ENCODE data around the gene PDLIM5. TPM values are rescaled to one million over a fixed set of nuclear protein-coding genes. Genes with fewer than 3 reads are reported as not detected.

PDLIM5 gene
- total RNA-seq, 2 donors from 2014 or later: 115 to 228 TPM

DNA sequence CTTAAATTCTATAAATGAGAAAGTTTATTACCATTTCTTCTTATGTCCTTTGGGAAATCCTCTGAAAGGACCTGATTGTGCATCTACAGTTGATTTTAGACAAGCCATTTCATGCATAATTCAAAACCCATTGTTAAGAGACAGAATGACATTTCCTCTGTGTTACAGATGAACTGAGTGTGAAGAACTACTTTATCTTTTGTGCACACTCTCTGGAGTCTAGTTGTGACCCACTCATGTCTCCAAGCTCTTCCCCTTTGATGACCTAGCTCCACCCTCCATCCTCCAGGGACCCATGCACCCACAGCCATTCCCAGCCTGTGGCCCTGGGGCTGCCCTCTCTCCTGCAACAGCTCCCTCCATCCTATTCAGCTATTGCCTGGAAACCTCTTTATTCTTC is 248.6 kb downstream of the PDLIM5 start:
- H3K4me1 ChIP-seq (replicated peaks): no peaks in the 10 kb centered on the region
- H3K9me3 ChIP-seq: no peaks in the 10 kb centered on the region
- TF ChIP-seq, protein P1, sequence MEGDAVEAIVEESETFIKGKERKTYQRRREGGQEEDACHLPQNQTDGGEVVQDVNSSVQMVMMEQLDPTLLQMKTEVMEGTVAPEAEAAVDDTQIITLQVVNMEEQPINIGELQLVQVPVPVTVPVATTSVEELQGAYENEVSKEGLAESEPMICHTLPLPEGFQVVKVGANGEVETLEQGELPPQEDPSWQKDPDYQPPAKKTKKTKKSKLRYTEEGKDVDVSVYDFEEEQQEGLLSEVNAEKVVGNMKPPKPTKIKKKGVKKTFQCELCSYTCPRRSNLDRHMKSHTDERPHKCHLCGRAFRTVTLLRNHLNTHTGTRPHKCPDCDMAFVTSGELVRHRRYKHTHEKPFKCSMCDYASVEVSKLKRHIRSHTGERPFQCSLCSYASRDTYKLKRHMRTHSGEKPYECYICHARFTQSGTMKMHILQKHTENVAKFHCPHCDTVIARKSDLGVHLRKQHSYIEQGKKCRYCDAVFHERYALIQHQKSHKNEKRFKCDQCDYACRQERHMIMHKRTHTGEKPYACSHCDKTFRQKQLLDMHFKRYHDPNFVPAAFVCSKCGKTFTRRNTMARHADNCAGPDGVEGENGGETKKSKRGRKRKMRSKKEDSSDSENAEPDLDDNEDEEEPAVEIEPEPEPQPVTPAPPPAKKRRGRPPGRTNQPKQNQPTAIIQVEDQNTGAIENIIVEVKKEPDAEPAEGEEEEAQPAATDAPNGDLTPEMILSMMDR (IDR thresholded peaks at IDR 0.05): no peak
- no peak for TF ChIP-seq POLR2A (IDR thresholded peaks at IDR 0.05)
- no peak for TF ChIP-seq POLR2AphosphoS5 (IDR thresholded peaks at IDR 0.05)
- no peaks in the 10 kb centered on the region for H3K36me3 ChIP-seq
- DNase-seq (ENCODE audit: low spot score): no peak
- no peak overlapping the region for H3K4me3 ChIP-seq
- H3K27ac ChIP-seq: no peak overlapping the region
- intact Hi-C loops (cut with DNase I): no loop called here
- H3K27me3 ChIP-seq (replicated peaks; ENCODE audit: insufficient read depth): no peaks in the 10 kb centered on the region

DNA sequence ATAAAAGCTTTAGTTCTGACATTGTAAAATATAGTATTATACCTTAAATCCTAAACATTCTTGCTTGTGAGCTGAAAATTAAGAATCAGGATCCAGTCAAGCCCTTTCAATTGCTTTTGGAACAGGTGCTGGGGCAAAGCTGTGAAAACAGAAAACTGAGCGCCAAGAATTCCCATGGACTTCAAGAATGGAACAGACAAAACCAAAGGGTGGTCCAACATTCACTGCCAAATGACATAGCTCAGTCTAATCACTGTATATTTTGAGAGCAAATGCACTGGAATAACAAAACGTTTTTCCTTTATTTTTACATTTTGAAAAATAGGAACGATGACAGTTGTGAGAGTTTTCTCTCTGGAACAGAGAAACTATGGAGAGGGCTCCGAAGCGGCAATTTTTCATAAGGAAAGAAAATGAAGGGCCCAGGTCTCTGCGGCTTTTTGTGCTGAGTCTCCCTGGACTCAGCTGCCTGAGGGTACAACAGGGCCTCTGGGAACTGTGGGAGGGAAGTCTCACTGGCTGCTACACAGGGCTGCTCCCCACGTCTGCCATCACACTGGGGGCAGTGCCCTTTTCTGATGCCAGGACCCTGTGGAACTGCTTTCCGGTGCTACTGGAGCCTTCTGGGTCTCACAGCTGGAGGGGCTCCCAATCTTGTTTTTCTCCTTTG is 250.0 kb downstream of the PDLIM5 start:
- H3K4me3 ChIP-seq: no peak overlapping the region
- H3K27ac ChIP-seq: no peak overlapping the region
- H3K36me3 ChIP-seq: no peaks in the 10 kb centered on the region
- no peaks in the 10 kb centered on the region for H3K9me3 ChIP-seq
- intact Hi-C loops (cut with DNase I): no loop called here
- TF ChIP-seq, protein P1 (IDR thresholded peaks at IDR 0.05): no peak
- TF ChIP-seq POLR2A (IDR thresholded peaks at IDR 0.05) (no peak), POLR2AphosphoS5 (IDR thresholded peaks at IDR 0.05) (no peak)
- DNase-seq (ENCODE audit: low spot score): no peak
- no peaks in the 10 kb centered on the region for H3K4me1 ChIP-seq (replicated peaks)
- 81% methylated on average over 8 of the region's 8 CpGs for WGBS
- H3K27me3 ChIP-seq (replicated peaks; ENCODE audit: insufficient read depth): no peaks in the 10 kb centered on the region

DNA sequence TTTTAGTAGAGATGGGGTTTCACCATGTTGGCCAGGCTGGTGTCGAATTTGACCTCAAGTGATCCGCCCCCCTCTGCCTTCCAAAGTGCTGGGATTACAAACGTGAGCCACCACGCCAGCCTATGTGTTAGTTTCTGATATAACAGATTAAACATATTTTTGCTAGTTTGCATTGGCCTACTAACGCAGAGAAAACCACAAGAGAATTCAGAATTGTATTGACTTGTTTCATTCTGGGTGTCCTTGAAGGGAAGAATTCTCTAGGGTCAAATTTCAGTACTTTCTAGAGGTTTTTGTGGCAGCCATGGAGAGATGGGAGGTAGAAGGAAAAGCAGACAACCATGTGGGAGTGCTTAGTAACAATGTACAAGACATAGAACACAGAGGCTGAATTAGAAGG is 259.9 kb downstream of the PDLIM5 start:
- H3K27me3 ChIP-seq (replicated peaks; ENCODE audit: insufficient read depth): no peaks in the 10 kb centered on the region
- intact Hi-C loops (cut with DNase I): no loop called here
- H3K27ac ChIP-seq: no peak overlapping the region
- no peaks in the 10 kb centered on the region for H3K36me3 ChIP-seq
- 74% methylated on average over 5 of the region's 5 CpGs for WGBS
- no peaks in the 10 kb centered on the region for H3K9me3 ChIP-seq
- no peaks in the 10 kb centered on the region for H3K4me1 ChIP-seq (replicated peaks)
- no peak overlapping the region for H3K4me3 ChIP-seq
- no peak for DNase-seq (ENCODE audit: low spot score)
- TF ChIP-seq POLR2A (IDR thresholded peaks at IDR 0.05) (no peak), POLR2AphosphoS5 (IDR thresholded peaks at IDR 0.05) (no peak)
- TF ChIP-seq, protein P1 (IDR thresholded peaks at IDR 0.05): no peak

DNA sequence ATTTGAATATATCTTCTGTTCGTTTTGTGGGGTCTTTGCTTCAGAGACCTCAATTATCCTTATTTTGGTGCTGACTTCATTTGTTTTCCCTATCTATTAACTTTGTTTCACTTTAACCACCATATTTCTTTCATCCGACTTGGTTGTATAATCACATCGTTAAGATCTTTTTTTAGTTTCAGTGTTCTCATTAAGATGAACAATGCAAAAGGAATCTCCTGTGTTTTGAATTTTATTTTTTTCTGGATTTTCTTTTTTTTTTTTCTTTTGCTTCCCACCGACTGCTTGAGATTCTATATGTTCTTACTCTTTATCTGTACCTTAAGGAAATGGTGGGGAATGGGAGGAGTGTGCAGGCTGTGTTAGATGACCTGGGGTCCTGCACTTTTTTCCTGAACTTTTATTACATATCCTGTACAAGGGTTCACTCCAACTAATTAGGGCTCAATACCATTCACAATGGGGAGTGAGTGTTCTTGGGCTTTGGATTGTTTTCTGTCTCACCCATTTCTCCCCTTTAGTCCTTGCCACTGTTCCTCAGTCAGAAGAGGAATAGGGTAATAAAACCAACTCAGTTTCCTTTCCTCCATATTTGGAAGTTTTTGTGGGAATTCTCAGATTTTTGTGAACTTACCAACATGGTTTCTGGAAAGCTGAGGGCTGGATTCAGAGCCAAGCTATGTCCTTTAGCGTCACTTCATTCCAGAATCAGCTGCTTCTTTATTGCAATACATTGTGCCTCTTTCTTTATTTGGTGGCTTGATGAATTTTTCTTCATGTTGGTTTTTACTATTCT is 262.8 kb downstream of the PDLIM5 start:
- intact Hi-C loops (cut with DNase I): no loop called here
- WGBS: 64% methylated on average over 5 of the region's 5 CpGs
- H3K27ac ChIP-seq: peak overlapping the region in 1 of 2 donors; percentile 17

More for the DNA sequence above, 262.8 kb downstream of the PDLIM5 start:
- H3K36me3 ChIP-seq: no peaks in the 10 kb centered on the region
- no peaks in the 10 kb centered on the region for H3K4me1 ChIP-seq (replicated peaks)
- DNase-seq (ENCODE audit: low spot score): no peak
- H3K9me3 ChIP-seq: no peaks in the 10 kb centered on the region
- H3K27me3 ChIP-seq (replicated peaks; ENCODE audit: insufficient read depth): no peaks in the 10 kb centered on the region
- H3K4me3 ChIP-seq: no peak overlapping the region
- no peak for TF ChIP-seq POLR2AphosphoS5 (IDR thresholded peaks at IDR 0.05)
- no peak for TF ChIP-seq POLR2A (IDR thresholded peaks at IDR 0.05)
- TF ChIP-seq, protein P1 (IDR thresholded peaks at IDR 0.05): no peak

All from prostate gland (tissue), 2 donors.